IPS-15b (cell line): ENCODE measurements around the gene CDC45.

Source experiments
- H3K27me3 ChIP-seq: one replicate; pipeline ENCODE4 v1.6.1; 2013; ENCODE audit warnings: low read length; ENCODE audit not compliant: control insufficient read depth, insufficient read depth
- H3K36me3 ChIP-seq: one replicate; pipeline ENCODE4 v1.6.1; 2013; ENCODE audit warnings: low read length; ENCODE audit not compliant: control insufficient read depth, insufficient read depth
- H3K4me1 ChIP-seq: one replicate; pipeline ENCODE4 v1.6.1; 2013; ENCODE audit warnings: mild to moderate bottlenecking, low read length; ENCODE audit not compliant: control insufficient read depth, insufficient read depth
- H3K4me3 ChIP-seq: one replicate; pipeline ENCODE4 v1.5.1; 2013; ENCODE audit warnings: low read depth, low read length
- H3K9ac ChIP-seq: one replicate; pipeline ENCODE4 v1.6.1; 2013; ENCODE audit warnings: low read depth, mild to moderate bottlenecking, low read length
- H3K9me3 ChIP-seq: one replicate; pipeline ENCODE4 v1.6.1; 2013; ENCODE audit warnings: mild to moderate bottlenecking, low read length; ENCODE audit not compliant: control insufficient read depth, insufficient read depth

The CDC45 gene

DNA sequence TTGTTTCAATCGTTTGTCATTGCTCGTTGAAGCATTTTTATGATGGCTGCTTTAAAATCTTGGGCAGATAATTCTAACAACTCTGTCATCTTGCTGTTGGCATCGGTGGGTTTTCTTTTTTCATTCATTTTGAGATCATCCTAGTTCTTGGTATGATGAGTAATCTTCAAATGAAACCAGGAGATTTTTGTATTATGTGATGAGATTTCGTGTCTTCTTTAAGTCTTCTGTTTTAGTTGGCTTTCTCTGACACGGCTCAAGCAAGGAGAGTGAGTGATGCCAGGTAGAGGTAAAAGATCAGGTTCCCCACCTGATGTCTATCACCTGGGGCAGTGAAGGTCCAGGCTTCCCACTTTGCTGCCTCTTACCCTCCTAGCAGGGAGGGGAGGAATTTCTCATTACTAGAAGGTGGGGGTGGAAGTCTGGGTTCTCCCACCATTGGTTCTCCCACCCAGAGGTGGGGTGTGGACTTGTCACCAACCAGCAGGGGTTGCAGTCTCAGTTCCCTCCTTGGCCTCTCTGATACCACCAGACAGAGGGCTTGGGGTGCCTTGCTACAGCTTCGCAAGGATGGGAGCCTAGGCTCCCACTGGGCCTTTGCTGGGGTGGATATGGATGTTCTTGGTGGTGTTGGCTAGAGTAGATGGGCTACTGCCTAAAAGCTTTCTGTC lies 12.9 kb downstream of the CDC45 start:
- Histone ChIP-seq H3K36me3 (peaks cover 13% of the 10 kb centered on the region), H3K9ac (no peak overlapping the region), H3K4me1 (no peaks in the 10 kb centered on the region)

DNA sequence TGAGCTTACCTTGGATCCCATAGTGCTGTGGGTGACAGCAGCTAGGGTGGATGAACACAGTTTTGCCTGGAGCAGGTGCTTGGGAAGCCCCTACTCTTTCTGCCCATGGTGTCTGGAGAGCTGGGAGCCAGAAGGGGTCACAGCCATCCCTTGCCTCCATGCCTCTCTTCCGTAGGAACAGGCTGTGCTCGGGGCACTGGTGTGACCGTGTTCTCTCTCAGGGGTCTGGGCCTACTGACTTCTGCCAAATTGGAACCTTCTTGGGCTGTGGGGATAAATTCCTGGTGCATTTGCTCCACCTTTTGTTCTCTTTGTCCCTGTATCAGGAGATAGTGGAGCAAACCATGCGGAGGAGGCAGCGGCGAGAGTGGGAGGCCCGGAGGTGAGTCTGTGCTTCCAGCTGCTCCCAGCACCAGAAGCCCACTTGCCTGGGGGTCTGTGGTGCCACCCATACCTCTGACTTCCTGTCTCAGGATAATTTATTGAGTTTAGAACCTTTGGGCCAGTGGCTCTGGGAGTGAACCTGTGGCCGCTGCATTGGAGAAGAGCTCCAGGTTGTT lies 14.4 kb downstream of the CDC45 start:
- Histone ChIP-seq H3K36me3 (peaks cover 19% of the 10 kb centered on the region), H3K27me3 (no peaks in the 10 kb centered on the region), H3K9me3 (no peaks in the 10 kb centered on the region), H3K4me3 (no peak overlapping the region), H3K9ac (no peak overlapping the region), H3K4me1 (no peaks in the 10 kb centered on the region)

More for the DNA sequence above, 12.9 kb downstream of the CDC45 start:
- Histone ChIP-seq H3K9me3 (no peaks in the 10 kb centered on the region), H3K4me3 (no peak overlapping the region), H3K27me3 (no peaks in the 10 kb centered on the region)

DNA sequence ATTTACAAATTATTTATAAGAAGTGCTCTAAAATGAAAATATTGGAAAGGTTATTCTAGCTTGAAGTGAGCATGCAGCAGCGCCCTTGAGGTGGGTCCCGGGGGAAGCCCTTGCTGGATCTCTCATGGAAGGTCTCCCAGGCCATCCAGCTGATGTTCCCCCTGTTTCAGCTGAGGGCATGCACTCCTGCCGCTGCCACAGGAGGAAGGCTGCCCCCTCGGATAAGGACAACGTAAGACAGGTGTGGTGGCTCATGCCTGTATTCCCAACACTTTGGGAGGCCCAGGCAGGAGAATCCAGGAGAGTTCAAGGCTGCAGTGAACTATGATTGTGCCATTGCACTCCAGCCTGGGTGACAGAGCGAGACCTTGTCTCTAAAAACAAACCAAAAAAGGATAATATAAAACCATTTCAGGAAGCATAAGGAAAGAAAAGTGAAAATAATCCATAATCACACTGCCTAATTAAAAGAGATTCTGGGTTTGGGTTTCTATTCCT lies 15.0 kb downstream of the CDC45 start:
- Histone ChIP-seq H3K9ac (no peak overlapping the region), H3K36me3 (peaks cover 21% of the 10 kb centered on the region)

DNA sequence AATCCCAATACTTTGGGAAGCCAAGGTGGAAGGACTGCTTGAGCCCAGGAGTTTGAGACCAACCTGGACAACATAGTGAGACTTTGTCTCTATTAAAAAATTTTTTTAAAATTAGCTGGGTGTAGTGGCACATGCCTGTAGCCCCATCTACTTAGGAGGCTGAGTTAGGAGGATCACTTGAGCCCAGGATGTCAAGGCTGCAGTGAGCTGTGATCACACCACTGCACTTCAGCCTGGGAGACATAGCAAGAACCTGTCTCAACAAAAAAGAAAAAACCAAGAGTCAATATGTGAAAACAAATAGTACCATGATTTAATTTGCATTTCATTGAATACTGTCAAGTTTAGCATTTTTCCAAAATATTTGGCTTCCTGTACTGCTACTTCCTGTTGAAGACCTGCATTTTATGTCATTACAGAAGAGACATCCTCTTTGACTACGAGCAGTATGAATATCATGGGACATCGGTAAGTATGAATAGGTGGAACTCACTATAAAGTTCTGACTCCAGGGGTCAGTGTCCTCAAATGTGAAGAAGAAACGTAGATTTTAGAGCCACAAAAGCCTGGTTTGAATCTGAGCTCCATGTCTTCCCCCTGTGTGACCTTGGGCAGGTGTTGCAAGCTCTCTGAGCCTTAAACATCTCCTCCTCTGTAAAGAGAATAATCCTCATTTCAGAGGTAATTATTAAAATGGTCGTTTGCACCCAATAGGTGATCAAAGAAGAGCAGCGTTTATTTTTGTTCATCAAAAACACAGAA lies 16.0 kb downstream of the CDC45 start:
- H3K27me3 ChIP-seq = no peaks in the 10 kb centered on the region
- H3K36me3 ChIP-seq = peaks cover 23% of the 10 kb centered on the region

More for the DNA sequence above, 15.0 kb downstream of the CDC45 start:
- no peaks in the 10 kb centered on the region for H3K4me1 ChIP-seq
- no peaks in the 10 kb centered on the region for H3K27me3 ChIP-seq
- H3K4me3 ChIP-seq = no peak overlapping the region
- no peaks in the 10 kb centered on the region for H3K9me3 ChIP-seq

DNA sequence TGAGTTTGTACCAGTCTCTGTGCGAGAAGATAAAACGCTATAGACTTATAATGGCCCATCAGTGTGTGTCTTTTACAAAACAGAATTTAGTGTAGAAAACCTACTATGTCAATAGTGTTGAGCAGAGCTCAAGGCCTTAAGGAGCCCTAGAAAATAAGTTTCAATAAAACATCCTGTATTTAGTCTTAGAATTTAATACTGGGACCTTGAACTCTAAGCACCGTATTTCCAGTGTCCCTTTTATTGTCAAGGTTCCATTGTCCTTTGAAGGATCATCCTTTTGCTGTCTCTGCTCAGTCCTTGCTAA lies 16.6 kb downstream of the CDC45 start:
- Histone ChIP-seq H3K9ac (no peak overlapping the region), H3K27me3 (no peaks in the 10 kb centered on the region), H3K4me3 (no peak overlapping the region), H3K36me3 (peaks cover 23% of the 10 kb centered on the region), H3K4me1 (no peaks in the 10 kb centered on the region), H3K9me3 (no peaks in the 10 kb centered on the region)

More for the DNA sequence above, 16.0 kb downstream of the CDC45 start:
- H3K4me1 ChIP-seq = no peaks in the 10 kb centered on the region
- H3K4me3 ChIP-seq = no peak overlapping the region
- H3K9me3 ChIP-seq = no peaks in the 10 kb centered on the region
- no peak overlapping the region for H3K9ac ChIP-seq

DNA sequence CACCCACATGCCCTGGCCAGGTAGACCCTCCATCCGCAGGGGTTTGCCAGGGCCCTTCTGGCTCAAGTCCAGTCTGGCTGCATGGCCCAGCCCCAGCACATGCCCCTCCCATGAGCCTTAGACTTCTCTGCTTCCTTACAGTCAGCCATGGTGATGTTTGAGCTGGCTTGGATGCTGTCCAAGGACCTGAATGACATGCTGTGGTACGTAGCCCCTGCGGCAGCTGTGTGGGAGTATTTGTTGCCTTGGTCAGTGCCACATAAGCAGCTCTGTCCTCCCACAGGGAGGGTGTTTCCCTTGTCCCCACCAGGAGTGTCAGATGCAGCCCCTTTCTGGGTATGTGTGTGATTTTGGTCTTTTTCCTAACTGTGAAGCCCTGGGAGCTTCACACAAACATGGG lies 17.5 kb downstream of the CDC45 start:
- Histone ChIP-seq H3K9me3 (no peaks in the 10 kb centered on the region), H3K36me3 (peaks cover 23% of the 10 kb centered on the region), H3K9ac (no peak overlapping the region), H3K27me3 (no peaks in the 10 kb centered on the region), H3K4me1 (no peaks in the 10 kb centered on the region), H3K4me3 (no peak overlapping the region)

DNA sequence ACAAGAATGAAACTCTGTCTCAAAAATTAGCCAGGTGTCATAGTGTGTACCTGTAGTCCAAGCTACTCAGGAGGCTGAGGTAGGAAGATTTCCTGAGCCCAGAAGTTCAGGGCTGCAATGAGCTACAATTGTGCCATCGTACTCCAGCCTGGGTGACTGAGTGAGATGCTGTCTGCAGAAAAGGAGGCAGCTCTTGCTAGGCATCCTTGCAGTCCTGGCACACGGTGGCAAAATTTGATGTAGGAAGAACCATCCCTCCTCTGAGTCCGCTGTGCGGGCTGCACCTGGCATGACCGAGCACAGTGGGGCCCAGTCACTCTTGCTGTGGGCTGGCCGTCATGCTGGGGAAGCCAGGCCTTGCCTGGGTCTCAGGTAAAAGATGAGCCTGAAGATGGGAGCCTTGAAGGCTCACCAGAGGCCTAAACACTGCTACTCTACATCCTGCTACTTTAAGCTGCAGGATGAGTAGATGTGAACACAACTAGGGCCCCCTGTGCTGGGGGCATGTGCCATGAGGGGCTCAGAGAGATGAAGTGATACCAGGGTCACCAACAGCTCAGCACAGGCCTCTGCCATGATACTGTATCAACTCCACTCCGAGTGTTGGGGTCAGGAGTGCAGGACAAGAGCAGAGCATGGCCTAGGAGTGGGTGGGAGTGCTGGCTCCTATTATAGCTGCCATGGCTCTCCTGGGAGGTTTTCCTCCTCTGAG lies 18.6 kb downstream of the CDC45 start:
- no peak overlapping the region for H3K9ac ChIP-seq
- peaks cover 23% of the 10 kb centered on the region for H3K36me3 ChIP-seq

DNA sequence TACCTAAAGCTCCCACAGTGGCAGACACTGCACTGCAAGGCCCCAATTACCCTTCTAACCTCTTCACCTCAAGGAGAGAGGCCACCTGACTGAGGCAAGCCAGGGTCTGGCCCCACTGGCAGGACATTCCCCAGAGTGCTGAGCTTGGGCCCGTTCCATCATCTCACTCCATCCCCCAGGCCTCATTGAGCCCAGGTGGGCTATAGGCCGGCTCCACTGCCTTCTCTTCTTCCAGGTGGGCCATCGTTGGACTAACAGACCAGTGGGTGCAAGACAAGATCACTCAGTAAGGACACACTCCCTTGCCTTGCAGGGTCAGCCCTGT lies 19.1 kb downstream of the CDC45 start:
- Histone ChIP-seq H3K36me3 (peaks cover 23% of the 10 kb centered on the region), H3K27me3 (no peaks in the 10 kb centered on the region), H3K4me1 (peaks cover 2% of the 10 kb centered on the region), H3K4me3 (no peak overlapping the region), H3K9ac (no peak overlapping the region), H3K9me3 (no peaks in the 10 kb centered on the region)

More for the DNA sequence above, 18.6 kb downstream of the CDC45 start:
- Histone ChIP-seq H3K9me3 (no peaks in the 10 kb centered on the region), H3K4me3 (no peak overlapping the region), H3K27me3 (no peaks in the 10 kb centered on the region), H3K4me1 (no peaks in the 10 kb centered on the region)

DNA sequence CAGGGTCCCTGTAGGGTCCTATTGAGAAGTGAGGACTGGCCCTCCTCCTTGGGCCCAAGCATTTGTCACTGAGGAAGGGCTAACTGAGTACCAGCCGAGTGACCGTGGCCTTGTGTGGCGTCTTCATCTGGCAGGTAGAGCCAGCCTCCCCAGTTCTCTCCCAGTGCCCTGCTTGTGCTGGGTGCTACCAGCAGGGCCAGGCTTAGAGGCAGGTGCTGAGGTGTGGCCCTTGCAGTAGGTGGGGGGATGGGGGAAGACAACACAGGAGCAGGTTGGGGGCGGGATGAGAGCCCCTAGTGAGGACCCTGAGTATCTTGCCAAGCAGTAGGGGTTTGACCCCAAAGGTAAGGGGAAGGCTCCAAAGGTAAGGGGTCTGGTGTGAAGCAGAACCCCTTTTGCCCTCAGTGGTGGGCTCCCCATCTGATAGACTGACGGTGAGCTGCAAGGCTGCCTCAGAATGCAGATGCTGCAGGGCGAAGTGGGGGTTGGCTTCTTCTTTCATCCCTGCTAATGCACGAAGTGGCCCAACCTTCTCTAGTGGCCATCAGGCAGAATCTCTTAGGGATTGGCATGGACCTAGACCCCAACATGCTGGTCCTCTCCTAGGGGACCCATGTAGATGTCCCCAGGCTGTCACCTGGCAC lies 19.6 kb downstream of the CDC45 start:
- Histone ChIP-seq H3K36me3 (peaks cover 23% of the 10 kb centered on the region), H3K4me3 (no peak overlapping the region), H3K4me1 (peaks cover 2% of the 10 kb centered on the region), H3K9ac (no peak overlapping the region), H3K27me3 (no peaks in the 10 kb centered on the region), H3K9me3 (no peaks in the 10 kb centered on the region)

DNA sequence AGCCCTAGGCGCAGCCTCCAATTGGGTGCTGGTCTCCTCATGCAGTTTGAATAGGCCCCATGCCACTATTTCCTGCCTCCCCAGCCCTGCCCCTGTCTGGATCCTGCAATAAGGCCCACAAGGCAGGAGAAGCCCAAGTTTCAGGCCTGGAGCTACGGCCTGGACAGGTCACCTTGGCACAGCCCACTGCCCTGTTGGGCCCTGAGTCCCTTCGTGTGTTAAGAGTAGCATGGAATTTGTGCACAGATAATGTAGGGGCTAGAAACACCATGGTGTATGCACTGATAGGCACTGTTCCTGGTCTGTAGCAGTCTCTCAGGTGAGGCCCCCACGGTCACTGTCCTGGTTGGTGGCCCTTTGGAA lies 20.1 kb downstream of the CDC45 start:
- H3K9me3 ChIP-seq = no peaks in the 10 kb centered on the region
- H3K9ac ChIP-seq = no peak overlapping the region
- H3K4me1 ChIP-seq = peaks cover 2% of the 10 kb centered on the region
- H3K4me3 ChIP-seq = no peak overlapping the region
- H3K27me3 ChIP-seq = no peaks in the 10 kb centered on the region
- peaks cover 22% of the 10 kb centered on the region for H3K36me3 ChIP-seq

DNA sequence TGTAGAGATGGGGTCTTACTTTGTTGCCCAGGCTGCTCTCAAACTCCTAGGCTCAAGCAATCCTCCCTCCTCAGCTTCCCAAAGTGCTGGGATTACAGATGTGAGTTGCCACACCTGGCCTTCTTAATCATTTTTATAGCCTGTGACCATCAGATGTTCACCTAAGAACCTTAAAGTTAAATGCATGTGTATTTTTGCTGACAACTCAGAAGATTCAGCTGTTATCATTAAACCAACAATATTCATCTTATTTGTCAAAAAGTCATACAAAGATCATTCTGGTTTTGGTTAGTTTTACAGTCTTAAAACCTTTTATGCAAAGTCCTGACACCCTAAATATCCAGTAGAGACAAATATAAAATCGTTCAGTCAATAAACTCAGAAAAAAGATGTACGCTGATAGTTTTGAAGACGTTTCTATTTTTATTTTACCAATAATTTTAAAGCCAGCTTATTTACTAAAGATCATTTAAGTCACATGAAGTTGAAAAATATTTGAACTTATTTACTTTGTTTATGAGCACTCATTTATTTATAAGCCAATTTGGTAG lies 22.3 kb downstream of the CDC45 start:
- Histone ChIP-seq H3K4me1 (peaks cover 2% of the 10 kb centered on the region), H3K9me3 (no peaks in the 10 kb centered on the region), H3K27me3 (no peaks in the 10 kb centered on the region), H3K36me3 (peaks cover 26% of the 10 kb centered on the region), H3K4me3 (no peak overlapping the region), H3K9ac (no peak overlapping the region)
